H9 (cell line): ENCODE results near the gene TSPAN3. TPM values are rescaled to one million over a fixed set of nuclear protein-coding genes. Genes with fewer than 3 reads are reported as not detected.

Source experiments
- DNase-seq: peaks from one replicate; pipeline ENCODE4 v3.0.0-alpha.2; 2017
- H2AFZ ChIP-seq: one replicate; pipeline ENCODE4 v1.6.1; 2013; ENCODE audit warnings: mild to moderate bottlenecking, low read length, control low read depth, moderate library complexity
- H2AK5ac ChIP-seq: 2 replicates; pipeline ENCODE4 v1.6.1; 2013; ENCODE audit warnings: low read length, control low read depth, mixed read lengths; ENCODE audit not compliant: insufficient read length
- H2BK120ac ChIP-seq: one replicate; pipeline ENCODE4 v1.6.1; 2013; ENCODE audit warnings: low read depth, mild to moderate bottlenecking, low read length, control low read depth, inconsistent platforms; ENCODE audit not compliant: poor library complexity, severe bottlenecking
- H2BK12ac ChIP-seq: 2 replicates; pipeline ENCODE4 v1.6.1; 2013; ENCODE audit warnings: low read length, control low read depth, mixed read lengths, low read depth; ENCODE audit not compliant: insufficient read length
- H2BK15ac ChIP-seq: 2 replicates; pipeline ENCODE4 v1.6.1; 2013; ENCODE audit warnings: low read depth, low read length, control low read depth
- H2BK20ac ChIP-seq: one replicate; pipeline ENCODE4 v1.6.1; 2013; ENCODE audit warnings: low read depth, mild to moderate bottlenecking, low read length, control low read depth, inconsistent platforms; ENCODE audit not compliant: poor library complexity, severe bottlenecking
- H2BK5ac ChIP-seq: 2 replicates; pipeline ENCODE4 v1.6.1; 2013; ENCODE audit warnings: low read length, control low read depth, mixed read lengths; ENCODE audit not compliant: insufficient read length
- H3K14ac ChIP-seq: 2 replicates; pipeline ENCODE4 v1.6.1; 2013; ENCODE audit warnings: low read length, control low read depth; ENCODE audit not compliant: insufficient read depth
- H3K18ac ChIP-seq: 2 replicates; pipeline ENCODE4 v1.6.1; 2013; ENCODE audit warnings: low read depth, mild to moderate bottlenecking, mixed read lengths, low read length, control low read depth; ENCODE audit not compliant: insufficient read length
- H3K23ac ChIP-seq: 2 replicates; pipeline ENCODE4 v1.6.1; 2013; ENCODE audit warnings: low read length, control low read depth, mixed read lengths, low read depth; ENCODE audit not compliant: insufficient read length
- H3K23me2 ChIP-seq: 2 replicates; pipeline ENCODE4 v1.6.1; 2013; ENCODE audit warnings: low read depth, mild to moderate bottlenecking, mixed read lengths, low read length, control low read depth; ENCODE audit not compliant: insufficient read length, poor library complexity, severe bottlenecking
- H3K27ac ChIP-seq: 2 replicates; pipeline ENCODE4 v1.5.1; 2013; ENCODE audit warnings: low read length, control low read depth, mixed read lengths, low read depth; ENCODE audit not compliant: insufficient read length
- H3K27me3 ChIP-seq: 2 replicates; pipeline ENCODE4 v1.6.1; 2013; ENCODE audit warnings: low read length, control low read depth, inconsistent platforms; ENCODE audit not compliant: insufficient read depth
- H3K4ac ChIP-seq: 2 replicates; pipeline ENCODE4 v1.6.1; 2013; ENCODE audit warnings: low read depth, mild to moderate bottlenecking, control low read depth, inconsistent platforms, low read length, moderate library complexity
- H3K4me1 ChIP-seq: 2 replicates; pipeline ENCODE4 v1.6.1; 2013; ENCODE audit warnings: low read length, control low read depth, inconsistent platforms; ENCODE audit not compliant: insufficient read depth
- H3K4me2 ChIP-seq: 2 replicates; pipeline ENCODE4 v1.6.1; 2013; ENCODE audit warnings: low read length, control low read depth, mixed read lengths; ENCODE audit not compliant: insufficient read length, insufficient read depth
- H3K56ac ChIP-seq: 2 replicates; pipeline ENCODE4 v1.6.1; 2013; ENCODE audit warnings: low read depth, mild to moderate bottlenecking, mixed read lengths, low read length, control low read depth; ENCODE audit not compliant: insufficient read length
- H3K79me1 ChIP-seq: 2 replicates; pipeline ENCODE4 v1.6.1; 2013; ENCODE audit warnings: low read depth, mild to moderate bottlenecking, moderate library complexity, low read length, control low read depth, inconsistent platforms; ENCODE audit not compliant: insufficient read depth, poor library complexity, severe bottlenecking
- H3K79me2 ChIP-seq: 2 replicates; pipeline ENCODE4 v1.6.1; 2013; ENCODE audit warnings: low read length, control low read depth, inconsistent platforms; ENCODE audit not compliant: insufficient read depth
- H3K9ac ChIP-seq: 2 replicates; pipeline ENCODE4 v1.6.1; 2013; ENCODE audit warnings: low read length, control low read depth, mixed read lengths; ENCODE audit not compliant: insufficient read length; ENCODE audit errors: extremely low read depth
- H3K9me3 ChIP-seq: one replicate; pipeline ENCODE4 v1.6.1; 2013; ENCODE audit warnings: low read depth, low read length, inconsistent platforms; ENCODE audit not compliant: control insufficient read depth
- H3T11ph ChIP-seq: one replicate; pipeline ENCODE4 v1.6.1; 2013; ENCODE audit warnings: mild to moderate bottlenecking, low read length, control low read depth, inconsistent platforms
- H4K20me1 ChIP-seq: one replicate; pipeline ENCODE4 v1.6.1; 2013; ENCODE audit not compliant: control insufficient read depth, insufficient read length, insufficient read depth
- H4K5ac ChIP-seq: 2 replicates; pipeline ENCODE4 v1.6.1; 2013; ENCODE audit warnings: low read depth, mild to moderate bottlenecking, mixed read lengths, low read length, control low read depth; ENCODE audit not compliant: insufficient read length
- H4K8ac ChIP-seq: replicated peaks from 2 replicates; pipeline ENCODE4 v1.6.1; 2013; ENCODE audit warnings: low read length, control low read depth, mixed read lengths, low read depth; ENCODE audit not compliant: insufficient read length
- H4K91ac ChIP-seq: 2 replicates; pipeline ENCODE4 v1.6.1; 2013; ENCODE audit warnings: low read depth, mild to moderate bottlenecking, moderate library complexity, mixed read lengths, low read length, control low read depth; ENCODE audit not compliant: insufficient read length
- H3K27ac Mint-ChIP-seq, 3 experiments: 2 replicates in 2 of 3; 3 replicates in 1 of 3; pipeline ENCODE4 v1.8.0; 2020 to 2021; ENCODE audit warnings: mixed read lengths in 3 of 3, mild to moderate bottlenecking in 1 of 3, moderate library complexity in 1 of 3
- H3K27me3 Mint-ChIP-seq: 2 replicates; pipeline ENCODE4 v1.8.0; 2021; ENCODE audit warnings: low read depth, mild to moderate bottlenecking, moderate library complexity, mixed read lengths
- H3K36me3 Mint-ChIP-seq, 3 experiments: 2 replicates in 2 of 3; 3 replicates in 1 of 3; pipeline ENCODE4 v1.8.0; 2020 to 2021; ENCODE audit warnings: low read depth in 3 of 3, mixed read lengths in 3 of 3; ENCODE audit not compliant: insufficient read depth in 1 of 3
- H3K4me1 Mint-ChIP-seq, 2 experiments: 2 replicates each; pipeline ENCODE4 v1.8.0; 2020; ENCODE audit warnings: mixed read lengths in 2 of 2
- H3K4me3 Mint-ChIP-seq, 2 experiments: 2 replicates in 1 of 2; 3 replicates in 1 of 2; pipeline ENCODE4 v1.8.0; 2020 to 2021; ENCODE audit warnings: mild to moderate bottlenecking in 2 of 2, mixed read lengths in 2 of 2, moderate library complexity in 1 of 2
- H3K9me3 Mint-ChIP-seq, 2 experiments: 2 replicates in 1 of 2; 3 replicates in 1 of 2; pipeline ENCODE4 v1.8.0; 2020; ENCODE audit warnings: mild to moderate bottlenecking in 2 of 2, mixed read lengths in 2 of 2, moderate library complexity in 1 of 2
- CTCF ChIP-seq: fragments of 200-600 bp; sonication (generic); conservative IDR thresholded peaks from 3 replicates; pipeline ENCODE4 v1.8.0; 2021; ENCODE audit warnings: antibody characterized with exemption, mild to moderate bottlenecking
- WGBS: extraction: QIAGEN DNeasy Blood & Tissue Kit; methylation state at CpG from one replicate; pipeline ENCODE4 v1.1.7; 2013; ENCODE audit warnings: missing lambda C conversion rate, low lambda C conversion rate, mixed read lengths; ENCODE audit not compliant: insufficient read length; ENCODE audit errors: extremely low coverage; 5-methylcytosine and 5-hydroxymethylcytosine counted together
- total RNA-seq: library from RNA; stranded (reverse); gene quantifications from 2 replicates; pipeline ENCODE4 v1.2.1, GENCODE V29; 2021

TSPAN3 gene
- total RNA-seq, 1 experiment from 2014 or later: 117 TPM

DNA sequence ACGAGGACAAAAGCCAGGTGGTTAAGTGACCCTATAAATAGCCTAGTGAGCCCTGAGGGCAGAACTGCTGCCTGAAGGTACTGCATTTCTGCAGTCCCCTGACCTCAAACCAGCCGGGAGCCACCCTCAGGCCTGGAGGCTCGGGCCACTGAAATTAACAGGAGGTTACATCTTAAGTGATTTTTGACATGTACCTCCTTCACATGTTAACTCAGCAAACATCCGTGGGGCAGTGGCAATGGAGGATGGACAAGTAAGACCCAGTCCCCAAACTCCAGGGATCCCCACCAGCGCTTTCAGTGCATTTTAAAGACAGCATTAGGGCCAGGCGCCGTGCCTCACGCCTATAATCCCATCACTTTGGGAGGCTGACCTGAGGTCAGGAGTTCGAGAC is 49.8 kb downstream of the TSPAN3 start:
- Mint-ChIP-seq H3K9me3 (no peaks in the 10 kb centered on the region), H3K4me3 (no peak overlapping the region), H3K36me3 (no peaks in the 10 kb centered on the region; a peak in 1 of 7 replicates), H3K4me1 (peaks cover 0 to 9% of the 10 kb centered on the region in 2 experiments; a peak in 2 of 4 replicates), H3K27ac (no peak overlapping the region), H3K27me3 (peaks cover 9% of the 10 kb centered on the region)
- no peak overlapping the region for H3K56ac ChIP-seq
- no peaks in the 10 kb centered on the region for H3K27me3 ChIP-seq
- no peak overlapping the region for H3T11ph ChIP-seq
- H2AFZ ChIP-seq: no peak overlapping the region
- no peak overlapping the region for H3K9ac ChIP-seq
- H2BK120ac ChIP-seq: no peak overlapping the region
- H3K4me2 ChIP-seq: no peak overlapping the region
- H3K18ac ChIP-seq: no peak overlapping the region
- no peak overlapping the region for H4K91ac ChIP-seq
- no peak overlapping the region for H4K8ac ChIP-seq
- H3K23me2 ChIP-seq: no peaks in the 10 kb centered on the region
- H3K27ac ChIP-seq: no peak overlapping the region
- H3K79me2 ChIP-seq: no peaks in the 10 kb centered on the region
- no peak overlapping the region for H2BK15ac ChIP-seq
- H3K79me1 ChIP-seq: no peaks in the 10 kb centered on the region
- no CpG with 5 or more reads among the region's 9 CpGs for whole genome bisulfite sequencing
- H2BK12ac ChIP-seq: no peak overlapping the region
- H3K14ac ChIP-seq: no peak overlapping the region; the same call in 1 of the 2 replicates
- H3K4me1 ChIP-seq: no peaks in the 10 kb centered on the region
- no peak for TF ChIP-seq CTCF
- no peak overlapping the region for H2AK5ac ChIP-seq
- no peaks in the 10 kb centered on the region for H4K20me1 ChIP-seq
- no peak overlapping the region for H3K4ac ChIP-seq
- H3K9me3 ChIP-seq: no peaks in the 10 kb centered on the region
- no peak overlapping the region for H4K5ac ChIP-seq
- H2BK5ac ChIP-seq: no peak overlapping the region
- H2BK20ac ChIP-seq: no peak overlapping the region
- DNase-seq: no peak
- no peak overlapping the region for H3K23ac ChIP-seq
